Measurements from ENCODE around the gene MAPK1. TPM values are rescaled to one million over a fixed set of nuclear protein-coding genes. Genes with fewer than 3 reads are reported as not detected.

Gene MAPK1
- total and polyA plus RNA-seq, 11 donors, result 8.0 to 140 (median 105) TPM

- H3K9me3 ChIP-seq, result no peaks in the 10 kb centered on the region
- intact Hi-C loops (cut with DNase I), result no loop called here
- peak in 1 of 4 donors; percentile 44 for ATAC-seq
- H3K27ac ChIP-seq, result peak overlapping the region in 1 of 12 donors; percentile 81
- TF ChIP-seq CTCF (IDR thresholded peaks at IDR 0.05), result no peak
- TF ChIP-seq POLR2A (IDR thresholded peaks at IDR 0.05), result no peak
- DNase-seq, result no peak
- 84 to 93% (median 92%) methylated on average over 15 of the region's 15 CpGs for whole genome bisulfite sequencing, 4 donors
- H3K4me3 ChIP-seq, result no peak overlapping the region
- H3K4me1 ChIP-seq, result peaks cover 0 to 40% (median 0%) of the 10 kb centered on the region in 12 donors
- H3K36me3 ChIP-seq, result peaks cover 3 to 100% (median 99%) of the 10 kb centered on the region in 9 donors
- no peaks in the 10 kb centered on the region for H3K27me3 ChIP-seq
Measured at GRCh38 chr22:21766691-21767462, 100.6 kb downstream of the MAPK1 start.

- H3K9me3 ChIP-seq, result no peaks in the 10 kb centered on the region
- DNase-seq, result no peak
- intact Hi-C loops (cut with DNase I), result no loop called here
- peaks cover 3 to 100% (median 99%) of the 10 kb centered on the region in 9 donors for H3K36me3 ChIP-seq
- peak overlapping the region in 1 of 12 donors; percentile 81 for H3K27ac ChIP-seq
- H3K27me3 ChIP-seq, result no peaks in the 10 kb centered on the region
- ATAC-seq, result no peak
- H3K4me3 ChIP-seq, result no peak overlapping the region
- WGBS, 4 donors, result 93 to 97% (median 94%) methylated on average over 11 of the region's 11 CpGs
- peaks cover 0 to 40% (median 0%) of the 10 kb centered on the region in 12 donors for H3K4me1 ChIP-seq
- TF ChIP-seq POLR2A (IDR thresholded peaks at IDR 0.05) (no peak), CTCF (IDR thresholded peaks at IDR 0.05) (no peak)
Measured at GRCh38 chr22:21765909-21766529, 101.4 kb downstream of the MAPK1 start.

GRCh38 chr22:21764038-21764804, 103.2 kb downstream of the MAPK1 start:
- H3K27me3 ChIP-seq, result no peaks in the 10 kb centered on the region
- no peaks in the 10 kb centered on the region for H3K9me3 ChIP-seq
- peak overlapping the region in 1 of 12 donors; percentile 81 for H3K27ac ChIP-seq
- intact Hi-C loops (cut with DNase I), result no loop called here
- WGBS, 4 donors, result 89 to 94% (median 90%) methylated on average over 9 of the region's 9 CpGs
- H3K4me3 ChIP-seq, result no peak overlapping the region
- peaks cover 0 to 40% (median 0%) of the 10 kb centered on the region in 12 donors for H3K4me1 ChIP-seq
- ATAC-seq, result no peak
- no peak for TF ChIP-seq CTCF (IDR thresholded peaks at IDR 0.05)
- no peak for DNase-seq
- H3K36me3 ChIP-seq, result peaks cover 3 to 100% (median 90%) of the 10 kb centered on the region in 9 donors

All from heart left ventricle (tissue), 16 donors.